Measurements from ENCODE around the gene BHLHE23. TPM values are rescaled to one million over a fixed set of nuclear protein-coding genes. Genes with fewer than 3 reads are reported as not detected.

BHLHE23 gene
- total RNA-seq, 1 donor from 2014 or later, result not detected

- Mint-ChIP-seq H3K36me3 (ENCODE audit: low read depth) (no peaks in the 10 kb centered on the region), H3K4me1 (no peaks in the 10 kb centered on the region), H3K4me3 (no peak overlapping the region), H3K27me3 (ENCODE audit: low read depth) (peaks cover 36% of the 10 kb centered on the region), H3K9me3 (no peaks in the 10 kb centered on the region), H3K27ac (ENCODE audit: unreplicated experiment) (no peak overlapping the region)
- TF ChIP-seq CTCF (conservative IDR thresholded peaks at IDR 0.05), result no peak
- DNase-seq (ENCODE audit: low read depth, low spot score), result no peak
Observed at GRCh38 chr20:62993856-62994494, 12.8 kb downstream of the BHLHE23 start.

- no peak for TF ChIP-seq CTCF (conservative IDR thresholded peaks at IDR 0.05)
- Mint-ChIP-seq H3K4me1 (no peaks in the 10 kb centered on the region), H3K36me3 (ENCODE audit: low read depth) (no peaks in the 10 kb centered on the region), H3K27me3 (ENCODE audit: low read depth) (peaks cover 25% of the 10 kb centered on the region), H3K4me3 (no peak overlapping the region), H3K27ac (ENCODE audit: unreplicated experiment) (no peak overlapping the region), H3K9me3 (no peaks in the 10 kb centered on the region)
- no peak for DNase-seq (ENCODE audit: low read depth, low spot score)
Observed at GRCh38 chr20:62991863-62992262, 14.9 kb downstream of the BHLHE23 start.

GRCh38 chr20:62991196-62991807, 15.5 kb downstream of the BHLHE23 start:
- no peak overlapping the region for H3K27ac Mint-ChIP-seq (ENCODE audit: unreplicated experiment)
- no peaks in the 10 kb centered on the region for H3K4me1 Mint-ChIP-seq
- H3K27me3 Mint-ChIP-seq (ENCODE audit: low read depth), result peaks cover 23% of the 10 kb centered on the region
- H3K36me3 Mint-ChIP-seq (ENCODE audit: low read depth), result no peaks in the 10 kb centered on the region
- TF ChIP-seq CTCF (conservative IDR thresholded peaks at IDR 0.05), result no peak
- H3K4me3 Mint-ChIP-seq, result no peak overlapping the region
- DNase-seq (ENCODE audit: low read depth, low spot score), result no peak
- no peaks in the 10 kb centered on the region for H3K9me3 Mint-ChIP-seq

DNA sequence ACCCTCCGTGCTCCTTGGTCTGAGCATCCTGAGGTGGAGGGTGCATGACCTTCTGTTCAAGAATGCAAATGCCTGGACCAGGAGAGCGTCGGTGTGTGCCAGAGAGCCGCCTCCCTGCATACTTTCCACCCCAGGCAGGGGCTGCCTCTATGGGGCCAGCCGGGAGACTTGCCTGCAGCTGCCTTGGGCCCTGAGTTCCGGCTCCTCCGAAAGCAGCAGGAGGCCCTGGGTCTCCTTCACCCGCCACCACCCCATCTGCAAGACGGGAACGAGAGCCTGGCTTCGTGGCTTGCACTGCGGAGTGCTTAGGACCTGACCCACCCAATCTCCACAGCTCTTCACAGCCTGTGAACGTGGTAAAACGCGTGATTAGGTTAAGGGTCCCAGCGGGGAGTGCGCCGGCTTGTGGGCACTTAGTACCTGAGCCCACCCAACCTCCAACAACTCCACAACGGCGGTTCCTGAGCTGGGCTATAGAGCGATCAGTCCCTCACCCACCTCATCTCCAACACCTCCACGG, 16.4 kb downstream of the BHLHE23 start:
- Mint-ChIP-seq H3K4me3 (no peak overlapping the region), H3K27ac (ENCODE audit: unreplicated experiment) (no peak overlapping the region), H3K9me3 (no peaks in the 10 kb centered on the region), H3K36me3 (ENCODE audit: low read depth) (no peaks in the 10 kb centered on the region), H3K27me3 (ENCODE audit: low read depth) (peaks cover 20% of the 10 kb centered on the region), H3K4me1 (no peaks in the 10 kb centered on the region)
- TF ChIP-seq CTCF (conservative IDR thresholded peaks at IDR 0.05), result no peak
- no peak for DNase-seq (ENCODE audit: low read depth, low spot score)

- H3K4me1 Mint-ChIP-seq, result peaks cover 9% of the 10 kb centered on the region
- H3K9me3 Mint-ChIP-seq, result no peaks in the 10 kb centered on the region
- H3K36me3 Mint-ChIP-seq (ENCODE audit: low read depth), result no peaks in the 10 kb centered on the region
- no peak overlapping the region for H3K27ac Mint-ChIP-seq (ENCODE audit: unreplicated experiment)
- peaks cover 19% of the 10 kb centered on the region for H3K27me3 Mint-ChIP-seq (ENCODE audit: low read depth)
- no peak for DNase-seq (ENCODE audit: low read depth, low spot score)
- TF ChIP-seq CTCF (conservative IDR thresholded peaks at IDR 0.05), result no peak
- no peak overlapping the region for H3K4me3 Mint-ChIP-seq
Observed at GRCh38 chr20:62989201-62989601, 17.6 kb downstream of the BHLHE23 start.

Measured in neural crest cell (in vitro differentiated cells).